Hematopoietic multipotent progenitor cell treated with erythropoietin and hydrocortisone succinate and interleukin-3 and kit ligand, for 6 days (in vitro differentiated cells): ENCODE results near the gene DIPK2B.
A peak's percentile ranks its signal among the peaks of the same experiment; 100 is the strongest.

Source experiments
- DNase-seq: peaks from one replicate; pipeline ENCODE4 v3.0.0-alpha.2; 2015

Gene DIPK2B

GRCh38 chrX:45200741-45201234, at the start of gene DIPK2B:
Gene DIPK2B, minus strand, starts transcription at chrX:45200876. Its CDS starts 50 bp downstream, at chrX:45200826.
- no peak for DNase-seq

GRCh38 chrX:45240301-45240700, 39.6 kb upstream of the DIPK2B start:
- peak; percentile 3 for DNase-seq

GRCh38 chrX:45238489-45238888, 37.8 kb upstream of the DIPK2B start:
- no peak for DNase-seq

- DNase-seq: no peak
Measured at GRCh38 chrX:45233531-45233930, 32.9 kb upstream of the DIPK2B start.

- no peak for DNase-seq
Measured at GRCh38 chrX:45232139-45232538, 31.5 kb upstream of the DIPK2B start.

- peak; percentile 8 for DNase-seq
Measured at GRCh38 chrX:45230410-45230809, 29.7 kb upstream of the DIPK2B start.

- no peak for DNase-seq
Measured at GRCh38 chrX:45229348-45229747, 28.7 kb upstream of the DIPK2B start.

- no peak for DNase-seq
Measured at GRCh38 chrX:45228126-45228525, 27.4 kb upstream of the DIPK2B start.

- DNase-seq: no peak
Measured at GRCh38 chrX:45208121-45208856, 7.6 kb upstream of the DIPK2B start.

- no peak for DNase-seq
Measured at GRCh38 chrX:45202171-45202570, 1.5 kb upstream of the DIPK2B start.

- DNase-seq: no peak
Measured at GRCh38 chrX:45198706-45199105, 2.0 kb downstream of the DIPK2B start.

- DNase-seq: no peak
Measured at GRCh38 chrX:45198301-45198700, 2.4 kb downstream of the DIPK2B start.

GRCh38 chrX:45196701-45197100, 4.0 kb downstream of the DIPK2B start:
- DNase-seq: no peak

- DNase-seq: no peak
Measured at GRCh38 chrX:45191820-45192409, 8.8 kb downstream of the DIPK2B start.

GRCh38 chrX:45191383-45191782, 9.3 kb downstream of the DIPK2B start:
- peak; percentile 29 for DNase-seq

GRCh38 chrX:45187731-45188130, 12.9 kb downstream of the DIPK2B start:
- no peak for DNase-seq

GRCh38 chrX:45186643-45187026, 14.0 kb downstream of the DIPK2B start:
- no peak for DNase-seq

- DNase-seq: no peak
Measured at GRCh38 chrX:45184211-45184610, 16.5 kb downstream of the DIPK2B start.

GRCh38 chrX:45172890-45173289, 27.8 kb downstream of the DIPK2B start:
- no peak for DNase-seq

GRCh38 chrX:45166781-45167180, 33.9 kb downstream of the DIPK2B start:
- DNase-seq: no peak

GRCh38 chrX:45165726-45166125, 35.0 kb downstream of the DIPK2B start:
- DNase-seq: no peak

- DNase-seq: peak; percentile 27
Measured at GRCh38 chrX:45164995-45165394, 35.7 kb downstream of the DIPK2B start.

- DNase-seq: peak; percentile 71
Measured at GRCh38 chrX:45164021-45164621, 36.6 kb downstream of the DIPK2B start.

- DNase-seq: no peak
Measured at GRCh38 chrX:45157647-45158046, 43.0 kb downstream of the DIPK2B start.
